ENCODE measurements around the gene RCL1. TPM values are rescaled to one million over a fixed set of nuclear protein-coding genes. Genes with fewer than 3 reads are reported as not detected.

RCL1 gene
- total and polyA plus RNA-seq, 2 donors (not counting 1 experiment from before 2014, with no cell fraction given): 10.5 to 21.7 TPM

DNA sequence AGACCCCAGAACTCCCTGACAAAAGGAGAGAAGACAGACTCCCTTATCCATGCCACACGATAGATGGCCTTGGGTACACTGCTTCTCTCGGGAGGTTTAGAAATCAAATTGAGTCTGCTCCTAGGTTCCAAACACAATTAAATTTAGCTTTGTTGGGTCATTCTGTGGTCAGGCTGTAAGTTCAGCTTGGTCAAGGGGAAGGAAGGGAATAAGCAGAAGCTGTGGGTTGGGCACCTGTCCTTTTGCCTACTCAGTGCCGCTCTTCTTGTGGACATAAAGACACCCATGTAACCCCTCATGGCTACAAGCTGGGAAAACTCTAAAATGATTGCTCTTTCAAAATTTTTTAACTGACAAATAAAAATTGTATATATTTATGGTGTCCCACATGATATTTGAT lies 32.6 kb upstream of the RCL1 start:
- TF ChIP-seq EZH2 (IDR thresholded peaks at IDR 0.05; ENCODE audit: borderline replicate concordance, insufficient read depth, low read depth, low read length, poor library complexity, severe bottlenecking): no peak
- peaks cover 22% of the 10 kb centered on the region for H3K4me1 Mint-ChIP-seq
- H3K9me3 Mint-ChIP-seq (ENCODE audit: insufficient read depth): no peaks in the 10 kb centered on the region
- H3K4me2 ChIP-seq (replicated peaks; ENCODE audit: low read depth, low read length, poor library complexity, severe bottlenecking): no peak overlapping the region
- CTCF ChIA-PET: interaction anchor here (0.7 to 6.3 kb wide), 25 partner anchors 10 to 834 kb away, joined by 3 to 164 read pairs (median 4); partner anchors contain the start of genes AK3, JAK2, RCL1 and SPATA6L
- peaks cover 10 to 20% of the 10 kb centered on the region in 2 donors for H3K4me1 ChIP-seq (ENCODE audit: control insufficient read depth in 2 of 2, insufficient read depth in 2 of 2, low read length in 2 of 2)
- no peaks in the 10 kb centered on the region for H3K36me3 ChIP-seq (replicated peaks in 1 of 2; ENCODE audit: control extremely low read depth in 1 of 2, control insufficient read depth in 1 of 2, extremely low read depth in 1 of 2, insufficient read depth in 2 of 2, low read length in 1 of 2)
- H3K27me3 ChIP-seq (replicated peaks in 1 of 4; ENCODE audit: control extremely low read depth in 1 of 4, control insufficient read depth in 3 of 4, insufficient read depth in 4 of 4, low read length in 3 of 4): no peaks in the 10 kb centered on the region
- H3K27ac ChIP-seq (ENCODE audit: low read length in 2 of 2): no peak overlapping the region
- no peaks in the 10 kb centered on the region for H4K20me1 ChIP-seq (ENCODE audit: control insufficient read depth, insufficient read depth, low read length, poor library complexity, severe bottlenecking)
- H3K9ac ChIP-seq (ENCODE audit: low read length): no peak overlapping the region
- no peaks in the 10 kb centered on the region for H3K79me2 ChIP-seq (ENCODE audit: control insufficient read depth, insufficient read depth, low read length)
- no peak overlapping the region for H2AFZ ChIP-seq (ENCODE audit: insufficient read depth, low read depth, low read length, poor library complexity, severe bottlenecking)
- no peaks in the 10 kb centered on the region for H3K27me3 Mint-ChIP-seq
- ATAC-seq (ENCODE audit: low read depth) (no peak), DNase-seq (no peak)
- H3K27ac Mint-ChIP-seq: no peak overlapping the region
- no peak overlapping the region for H3K4me3 ChIP-seq (ENCODE audit: control extremely low read depth in 1 of 5, extremely low read depth in 1 of 5, insufficient read depth in 1 of 5, low read depth in 2 of 5, low read length in 4 of 5)
- no peak overlapping the region for H3K4me3 Mint-ChIP-seq
- intact Hi-C loops (cut with micrococcal nuclease): loop anchor here (5.0 kb wide), 3 partner anchors 427 to 1547 kb away; partner anchors contain the start of genes INSL6 and PLGRKT
- POLR2A ChIA-PET: no interaction called here
- WGBS (ENCODE audit: insufficient coverage): no CpG with 5 or more reads among the region's 3 CpGs
- no peaks in the 10 kb centered on the region for H3K9me3 ChIP-seq (ENCODE audit: control extremely low read depth in 1 of 3, control insufficient read depth in 2 of 3, insufficient read depth in 1 of 3, low read length in 2 of 3)

DNA sequence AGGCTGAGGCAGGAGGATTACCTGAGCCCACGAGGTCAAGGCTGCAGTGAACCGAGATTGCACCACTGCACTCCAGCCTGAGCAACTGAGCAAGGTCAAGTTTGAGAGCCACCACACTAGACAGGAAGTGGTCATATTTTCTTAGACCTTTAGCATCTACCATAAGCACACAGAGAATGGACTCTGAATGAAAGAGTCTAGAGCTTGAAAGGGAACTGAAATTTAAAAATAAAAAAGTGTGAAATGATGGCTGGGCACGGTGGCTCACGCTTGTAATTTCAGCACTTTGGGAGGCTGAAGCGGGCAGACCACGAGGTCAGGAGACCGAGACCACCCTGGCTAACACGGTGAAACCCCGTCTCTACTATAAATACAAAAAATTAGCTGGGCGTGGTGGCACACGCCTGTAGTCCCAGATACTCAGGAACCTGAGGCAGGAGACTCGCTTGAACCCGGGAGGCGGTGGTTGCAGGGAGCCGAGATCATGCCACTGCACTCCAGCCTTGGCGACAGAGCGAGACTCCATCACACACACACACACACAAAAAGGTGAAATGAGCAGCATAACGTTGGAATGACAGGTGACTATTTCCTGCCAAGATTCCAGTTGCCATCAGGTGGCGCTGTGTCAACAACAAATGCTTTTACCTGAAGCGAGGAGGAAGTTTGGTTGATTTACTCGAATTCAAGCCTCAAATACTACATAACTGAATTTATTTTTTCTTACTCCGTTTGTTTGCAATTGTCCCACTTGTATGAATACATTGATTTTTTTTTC lies 30.4 kb upstream of the RCL1 start:
- POLR2A ChIA-PET: interaction anchor here (1.3 kb wide), 1 partner anchor 31 kb away, joined by 3 read pairs; no protein-coding TSS in a partner anchor
- Mint-ChIP-seq H3K4me1 (peaks cover 22% of the 10 kb centered on the region), H3K27me3 (no peaks in the 10 kb centered on the region), H3K27ac (peak overlapping the region; percentile 17), H3K9me3 (ENCODE audit: insufficient read depth) (no peaks in the 10 kb centered on the region), H3K4me3 (peak overlapping the region; percentile 82)
- Histone ChIP-seq H3K27me3 (replicated peaks in 1 of 4; ENCODE audit: control extremely low read depth in 1 of 4, control insufficient read depth in 3 of 4, insufficient read depth in 4 of 4, low read length in 3 of 4) (no peaks in the 10 kb centered on the region), H3K9me3 (ENCODE audit: control extremely low read depth in 1 of 3, control insufficient read depth in 2 of 3, insufficient read depth in 1 of 3, low read length in 2 of 3) (no peaks in the 10 kb centered on the region), H3K27ac (ENCODE audit: low read length in 2 of 2) (peak overlapping the region in 1 of 2 donors; percentile 28), H3K4me3 (ENCODE audit: control extremely low read depth in 1 of 5, extremely low read depth in 1 of 5, insufficient read depth in 1 of 5, low read depth in 2 of 5, low read length in 4 of 5) (peak overlapping the region; percentile 22 to 62 (median 56)), H3K4me2 (replicated peaks; ENCODE audit: low read depth, low read length, poor library complexity, severe bottlenecking) (peak overlapping the region; percentile 79), H3K79me2 (ENCODE audit: control insufficient read depth, insufficient read depth, low read length) (no peaks in the 10 kb centered on the region), H3K4me1 (ENCODE audit: control insufficient read depth in 2 of 2, insufficient read depth in 2 of 2, low read length in 2 of 2) (peaks cover 10 to 20% of the 10 kb centered on the region in 2 donors), H3K9ac (ENCODE audit: low read length) (peak overlapping the region; percentile 59), H3K36me3 (replicated peaks in 1 of 2; ENCODE audit: control extremely low read depth in 1 of 2, control insufficient read depth in 1 of 2, extremely low read depth in 1 of 2, insufficient read depth in 2 of 2, low read length in 1 of 2) (no peaks in the 10 kb centered on the region), H2AFZ (ENCODE audit: insufficient read depth, low read depth, low read length, poor library complexity, severe bottlenecking) (peak overlapping the region; percentile 74), H4K20me1 (ENCODE audit: control insufficient read depth, insufficient read depth, low read length, poor library complexity, severe bottlenecking) (no peaks in the 10 kb centered on the region)
- intact Hi-C loops (cut with micrococcal nuclease): loop anchor here (1.0 to 5.0 kb wide), 8 partner anchors 21 to 1545 kb away; partner anchors contain the start of genes AK3, INSL6 and PLGRKT
- TF ChIP-seq, protein P1, sequence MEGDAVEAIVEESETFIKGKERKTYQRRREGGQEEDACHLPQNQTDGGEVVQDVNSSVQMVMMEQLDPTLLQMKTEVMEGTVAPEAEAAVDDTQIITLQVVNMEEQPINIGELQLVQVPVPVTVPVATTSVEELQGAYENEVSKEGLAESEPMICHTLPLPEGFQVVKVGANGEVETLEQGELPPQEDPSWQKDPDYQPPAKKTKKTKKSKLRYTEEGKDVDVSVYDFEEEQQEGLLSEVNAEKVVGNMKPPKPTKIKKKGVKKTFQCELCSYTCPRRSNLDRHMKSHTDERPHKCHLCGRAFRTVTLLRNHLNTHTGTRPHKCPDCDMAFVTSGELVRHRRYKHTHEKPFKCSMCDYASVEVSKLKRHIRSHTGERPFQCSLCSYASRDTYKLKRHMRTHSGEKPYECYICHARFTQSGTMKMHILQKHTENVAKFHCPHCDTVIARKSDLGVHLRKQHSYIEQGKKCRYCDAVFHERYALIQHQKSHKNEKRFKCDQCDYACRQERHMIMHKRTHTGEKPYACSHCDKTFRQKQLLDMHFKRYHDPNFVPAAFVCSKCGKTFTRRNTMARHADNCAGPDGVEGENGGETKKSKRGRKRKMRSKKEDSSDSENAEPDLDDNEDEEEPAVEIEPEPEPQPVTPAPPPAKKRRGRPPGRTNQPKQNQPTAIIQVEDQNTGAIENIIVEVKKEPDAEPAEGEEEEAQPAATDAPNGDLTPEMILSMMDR (IDR thresholded peaks at IDR 0.05): peak; percentile 89
- no peak for TF ChIP-seq EZH2 (IDR thresholded peaks at IDR 0.05; ENCODE audit: borderline replicate concordance, insufficient read depth, low read depth, low read length, poor library complexity, severe bottlenecking)
- DNase-seq: peak; percentile 87
- ATAC-seq (ENCODE audit: low read depth): peak; percentile 73
- 13% methylated on average over 17 of the region's 22 CpGs for WGBS (ENCODE audit: insufficient coverage)
- CTCF ChIA-PET: interaction anchor here (0.8 to 6.3 kb wide), 31 partner anchors 8 to 1544 kb away, joined by 3 to 164 read pairs (median 4); partner anchors contain the start of genes AK3, JAK2, PLGRKT and RCL1

Measured in B cell (primary cell).